ENCODE results near the gene GCGR.

Gene GCGR

DNA sequence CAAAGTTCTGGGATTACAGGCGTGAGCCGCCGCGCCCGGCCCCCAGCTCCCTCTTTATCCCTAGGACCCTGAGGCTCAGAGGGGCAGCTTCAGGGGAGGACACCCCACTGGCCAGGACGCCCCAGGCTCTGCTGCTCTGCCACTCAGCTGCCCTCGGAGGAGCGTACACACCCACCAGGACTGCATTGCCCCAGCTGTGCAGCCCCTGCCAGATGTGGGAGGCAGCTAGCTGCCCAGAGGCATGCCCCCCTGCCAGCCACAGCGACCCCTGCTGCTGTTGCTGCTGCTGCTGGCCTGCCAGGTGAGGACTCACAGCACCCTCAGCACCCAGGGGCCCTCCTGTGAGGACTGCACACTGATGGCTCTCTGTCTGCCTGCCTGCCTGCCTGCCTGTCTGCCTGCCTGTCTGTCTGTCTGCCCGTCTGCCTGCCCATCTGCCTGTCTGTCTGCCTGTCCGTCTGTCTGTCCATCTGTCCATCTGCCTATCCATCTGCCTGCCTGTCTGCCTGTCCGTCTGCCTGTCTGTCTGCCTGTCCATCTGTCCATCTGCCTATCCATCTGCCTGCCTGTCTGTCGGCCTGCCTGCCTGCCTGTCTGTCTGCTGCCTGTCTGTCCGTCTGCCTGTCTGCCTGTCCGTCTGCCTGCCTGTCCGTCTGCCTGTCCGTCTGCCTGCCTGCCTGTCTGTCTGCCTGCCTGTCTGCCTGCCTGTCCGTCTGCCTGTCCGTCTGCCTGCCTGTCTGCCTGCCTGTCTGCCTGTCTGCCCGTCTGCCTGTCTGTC lies 5.0 kb downstream of the GCGR start:
- DNase-seq (ENCODE audit: low read depth), result no peak
- TF ChIP-seq, protein P1, sequence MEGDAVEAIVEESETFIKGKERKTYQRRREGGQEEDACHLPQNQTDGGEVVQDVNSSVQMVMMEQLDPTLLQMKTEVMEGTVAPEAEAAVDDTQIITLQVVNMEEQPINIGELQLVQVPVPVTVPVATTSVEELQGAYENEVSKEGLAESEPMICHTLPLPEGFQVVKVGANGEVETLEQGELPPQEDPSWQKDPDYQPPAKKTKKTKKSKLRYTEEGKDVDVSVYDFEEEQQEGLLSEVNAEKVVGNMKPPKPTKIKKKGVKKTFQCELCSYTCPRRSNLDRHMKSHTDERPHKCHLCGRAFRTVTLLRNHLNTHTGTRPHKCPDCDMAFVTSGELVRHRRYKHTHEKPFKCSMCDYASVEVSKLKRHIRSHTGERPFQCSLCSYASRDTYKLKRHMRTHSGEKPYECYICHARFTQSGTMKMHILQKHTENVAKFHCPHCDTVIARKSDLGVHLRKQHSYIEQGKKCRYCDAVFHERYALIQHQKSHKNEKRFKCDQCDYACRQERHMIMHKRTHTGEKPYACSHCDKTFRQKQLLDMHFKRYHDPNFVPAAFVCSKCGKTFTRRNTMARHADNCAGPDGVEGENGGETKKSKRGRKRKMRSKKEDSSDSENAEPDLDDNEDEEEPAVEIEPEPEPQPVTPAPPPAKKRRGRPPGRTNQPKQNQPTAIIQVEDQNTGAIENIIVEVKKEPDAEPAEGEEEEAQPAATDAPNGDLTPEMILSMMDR (conservative IDR thresholded peaks at IDR 0.05; ENCODE audit: low read depth, low read length), result no peak
- no peak overlapping the region for H3K4me3 ChIP-seq (ENCODE audit: low read depth, low read length)

DNA sequence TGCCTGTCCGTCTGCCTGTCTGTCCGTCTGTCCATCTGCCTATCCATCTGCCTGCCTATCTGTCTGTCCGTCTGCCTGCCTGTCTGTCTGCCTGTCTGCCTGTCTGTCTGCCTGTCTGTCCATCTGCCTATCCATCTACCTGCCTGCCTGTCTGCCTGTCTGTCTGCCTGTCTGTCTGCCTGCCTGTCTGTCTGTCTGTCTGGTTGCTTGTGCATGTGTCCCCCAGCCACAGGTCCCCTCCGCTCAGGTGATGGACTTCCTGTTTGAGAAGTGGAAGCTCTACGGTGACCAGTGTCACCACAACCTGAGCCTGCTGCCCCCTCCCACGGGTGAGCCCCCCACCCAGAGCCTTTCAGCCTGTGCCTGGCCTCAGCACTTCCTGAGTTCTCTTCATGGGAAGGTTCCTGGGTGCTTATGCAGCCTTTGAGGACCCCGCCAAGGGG lies 5.6 kb downstream of the GCGR start:
- TF ChIP-seq, protein P1 (conservative IDR thresholded peaks at IDR 0.05; ENCODE audit: low read depth, low read length), result no peak
- no peak overlapping the region for H3K4me3 ChIP-seq (ENCODE audit: low read depth, low read length)
- no peak for DNase-seq (ENCODE audit: low read depth)

DNA sequence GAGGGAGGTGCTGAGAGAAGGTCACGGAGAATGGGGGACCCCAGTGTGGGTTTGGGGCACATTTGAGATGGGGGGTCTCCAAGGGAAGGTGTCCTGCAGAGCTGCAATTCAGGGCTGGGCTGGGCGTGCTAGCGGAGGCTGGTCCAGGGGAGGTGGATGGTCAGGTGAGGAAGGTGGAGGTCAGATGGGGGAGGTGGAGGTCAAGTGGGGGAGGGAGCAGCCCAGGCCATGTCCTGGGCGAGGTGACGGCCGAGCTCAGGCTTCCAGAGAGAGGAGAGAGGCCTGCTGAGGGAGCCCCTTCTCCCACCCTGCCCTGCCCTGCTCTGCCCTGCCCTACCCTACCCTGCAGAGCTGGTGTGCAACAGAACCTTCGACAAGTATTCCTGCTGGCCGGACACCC lies 6.5 kb downstream of the GCGR start:
- DNase-seq (ENCODE audit: low read depth), result no peak
- TF ChIP-seq, protein P1 (conservative IDR thresholded peaks at IDR 0.05; ENCODE audit: low read depth, low read length), result no peak
- H3K4me3 ChIP-seq (ENCODE audit: low read depth, low read length), result no peak overlapping the region

DNA sequence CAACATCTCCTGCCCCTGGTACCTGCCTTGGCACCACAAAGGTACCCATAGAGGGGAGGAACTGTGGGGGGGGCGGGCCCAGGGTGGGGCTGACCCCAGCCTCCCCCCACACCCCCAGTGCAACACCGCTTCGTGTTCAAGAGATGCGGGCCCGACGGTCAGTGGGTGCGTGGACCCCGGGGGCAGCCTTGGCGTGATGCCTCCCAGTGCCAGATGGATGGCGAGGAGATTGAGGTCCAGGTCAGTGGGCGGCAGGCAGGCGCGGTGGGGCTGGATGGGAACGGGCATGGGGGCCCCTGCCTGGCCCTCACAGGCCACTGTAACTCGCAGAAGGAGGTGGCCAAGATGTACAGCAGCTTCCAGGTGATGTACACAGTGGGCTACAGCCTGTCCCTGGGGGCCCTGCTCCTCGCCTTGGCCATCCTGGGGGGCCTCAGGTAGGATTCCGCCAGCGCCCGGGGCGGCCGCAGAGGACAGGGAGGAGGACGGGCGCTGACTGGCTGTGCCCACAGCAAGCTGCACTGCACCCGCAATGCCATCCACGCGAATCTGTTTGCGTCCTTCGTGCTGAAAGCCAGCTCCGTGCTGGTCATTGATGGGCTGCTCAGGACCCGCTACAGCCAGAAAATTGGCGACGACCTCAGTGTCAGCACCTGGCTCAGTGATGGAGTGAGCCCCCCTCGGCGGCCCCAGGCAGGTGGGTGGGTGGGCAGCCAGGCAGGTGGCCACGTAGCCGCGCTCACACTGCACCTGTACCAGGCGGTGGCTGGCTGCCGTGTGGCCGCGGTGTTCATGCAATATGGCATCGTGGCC lies 7.1 kb downstream of the GCGR start:
- TF ChIP-seq, protein P1 (conservative IDR thresholded peaks at IDR 0.05; ENCODE audit: low read depth, low read length), result no peak
- DNase-seq (ENCODE audit: low read depth), result no peak

DNA sequence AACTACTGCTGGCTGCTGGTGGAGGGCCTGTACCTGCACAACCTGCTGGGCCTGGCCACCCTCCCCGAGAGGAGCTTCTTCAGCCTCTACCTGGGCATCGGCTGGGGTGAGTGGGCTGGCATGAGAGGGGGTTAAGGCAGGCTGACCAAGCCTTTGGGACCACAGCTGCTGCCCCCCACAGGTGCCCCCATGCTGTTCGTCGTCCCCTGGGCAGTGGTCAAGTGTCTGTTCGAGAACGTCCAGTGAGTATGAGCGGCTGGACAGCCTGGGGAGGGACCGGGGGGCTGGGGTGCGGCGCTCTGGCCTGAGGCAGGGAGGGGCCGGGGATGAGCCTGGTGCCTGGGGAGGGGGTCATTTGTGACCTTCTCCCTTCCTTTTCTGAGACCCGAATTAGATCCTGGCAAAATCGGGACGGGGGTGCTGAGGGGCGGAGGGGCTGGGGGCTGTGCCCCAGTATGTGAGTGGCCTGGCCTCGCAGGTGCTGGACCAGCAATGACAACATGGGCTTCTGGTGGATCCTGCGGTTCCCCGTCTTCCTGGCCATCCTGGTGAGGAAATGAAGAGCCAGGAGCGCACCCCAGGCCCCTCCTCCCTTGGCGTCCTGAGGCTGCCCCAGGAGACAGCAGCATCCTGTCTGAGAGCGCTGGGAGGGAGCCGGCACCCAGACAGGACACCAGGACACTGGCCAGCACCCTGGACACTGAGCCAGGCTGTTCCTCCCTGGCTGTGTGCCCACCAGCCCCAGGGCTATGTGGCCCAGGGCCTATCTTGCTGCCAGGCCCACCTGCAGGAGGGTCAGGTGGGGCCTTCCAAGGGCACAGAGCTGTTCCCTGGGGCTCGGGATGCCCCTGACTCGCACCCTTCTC lies 8.0 kb downstream of the GCGR start:
- H3K4me3 ChIP-seq (ENCODE audit: low read depth, low read length), result no peak overlapping the region
- no peak for DNase-seq (ENCODE audit: low read depth)
- TF ChIP-seq, protein P1 (conservative IDR thresholded peaks at IDR 0.05; ENCODE audit: low read depth, low read length), result no peak

More for the DNA sequence above, 7.1 kb downstream of the GCGR start:
- H3K4me3 ChIP-seq (ENCODE audit: low read depth, low read length), result no peak overlapping the region

DNA sequence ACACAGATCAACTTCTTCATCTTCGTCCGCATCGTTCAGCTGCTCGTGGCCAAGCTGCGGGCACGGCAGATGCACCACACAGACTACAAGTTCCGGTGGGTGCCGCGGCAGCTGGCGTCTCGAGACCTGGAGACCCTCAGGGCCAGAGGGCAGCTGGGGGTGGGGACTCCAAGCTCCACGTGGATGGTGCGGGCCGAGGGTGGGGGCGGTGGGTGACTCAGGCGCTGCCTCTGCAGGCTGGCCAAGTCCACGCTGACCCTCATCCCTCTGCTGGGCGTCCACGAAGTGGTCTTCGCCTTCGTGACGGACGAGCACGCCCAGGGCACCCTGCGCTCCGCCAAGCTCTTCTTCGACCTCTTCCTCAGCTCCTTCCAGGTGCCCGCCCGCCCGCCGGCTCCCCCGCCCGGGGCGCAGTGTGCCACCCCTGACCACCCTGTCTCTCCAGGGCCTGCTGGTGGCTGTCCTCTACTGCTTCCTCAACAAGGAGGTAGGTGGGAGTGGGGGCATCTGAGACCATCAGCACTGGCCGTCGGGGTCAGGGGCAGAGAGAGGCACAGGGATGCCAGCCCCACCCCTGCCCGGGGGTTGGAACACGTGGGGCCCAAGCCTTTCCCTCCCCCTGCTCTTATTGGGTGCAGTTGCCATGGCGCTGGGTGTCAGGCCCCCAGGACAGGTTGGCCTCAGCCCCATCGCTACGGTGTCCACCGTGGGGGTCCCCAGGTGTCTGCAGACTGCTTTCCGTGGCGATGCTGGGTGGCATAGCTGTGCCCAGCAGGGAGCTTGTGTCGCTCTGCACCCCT lies 8.8 kb downstream of the GCGR start:
- no peak for DNase-seq (ENCODE audit: low read depth)
- TF ChIP-seq, protein P1 (conservative IDR thresholded peaks at IDR 0.05; ENCODE audit: low read depth, low read length), result no peak

More for the DNA sequence above, 8.8 kb downstream of the GCGR start:
- H3K4me3 ChIP-seq (ENCODE audit: low read depth, low read length), result no peak overlapping the region

Measured in choroid plexus epithelial cell (primary cell).